HG03378 (cell line): Measurements from ENCODE around the gene PEX11G.

Experiments used
- ATAC-seq: cut with Tn5 transposase; IDR thresholded peaks from one replicate; pipeline ENCODE4 v1.9.1; 2021; ENCODE audit warnings: mild to moderate bottlenecking, moderate library complexity; ENCODE audit not compliant: unreplicated experiment

The PEX11G gene

DNA sequence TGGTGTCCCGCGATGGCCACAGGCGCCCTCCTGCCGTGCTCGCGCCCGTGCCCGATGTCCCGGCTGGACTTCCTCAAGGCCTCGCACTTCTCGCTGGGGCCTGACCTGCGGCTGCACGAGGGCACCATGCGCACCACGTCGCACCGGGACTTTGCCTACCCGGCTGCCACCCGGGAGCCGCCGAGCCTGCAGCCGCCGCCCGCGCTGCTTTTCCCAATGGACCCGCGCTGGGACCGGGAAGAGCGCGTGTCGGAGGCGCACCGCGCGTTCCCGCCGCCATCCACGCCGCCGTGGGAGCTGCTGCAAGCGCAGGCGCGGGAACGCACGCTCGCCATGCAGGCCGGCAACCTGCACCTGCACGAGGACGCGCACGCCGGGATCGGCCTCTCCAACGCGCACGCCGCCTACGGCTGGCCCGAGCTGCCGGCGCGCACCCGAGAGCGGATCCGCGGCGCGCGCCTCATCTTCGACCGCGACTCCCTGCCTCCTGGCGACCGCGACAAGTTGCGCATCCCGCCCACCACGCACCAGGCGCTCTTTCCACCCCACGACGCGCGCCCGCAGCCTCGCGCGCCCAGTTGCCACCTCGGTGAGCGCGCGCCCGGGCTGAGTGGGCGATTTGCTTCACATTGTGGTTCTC lies 12.1 kb upstream of the PEX11G start:
- no peak for ATAC-seq

GRCh38 chr19:7497292-7497691 lies 8.5 kb upstream of the PEX11G start:
- no peak for ATAC-seq

DNA sequence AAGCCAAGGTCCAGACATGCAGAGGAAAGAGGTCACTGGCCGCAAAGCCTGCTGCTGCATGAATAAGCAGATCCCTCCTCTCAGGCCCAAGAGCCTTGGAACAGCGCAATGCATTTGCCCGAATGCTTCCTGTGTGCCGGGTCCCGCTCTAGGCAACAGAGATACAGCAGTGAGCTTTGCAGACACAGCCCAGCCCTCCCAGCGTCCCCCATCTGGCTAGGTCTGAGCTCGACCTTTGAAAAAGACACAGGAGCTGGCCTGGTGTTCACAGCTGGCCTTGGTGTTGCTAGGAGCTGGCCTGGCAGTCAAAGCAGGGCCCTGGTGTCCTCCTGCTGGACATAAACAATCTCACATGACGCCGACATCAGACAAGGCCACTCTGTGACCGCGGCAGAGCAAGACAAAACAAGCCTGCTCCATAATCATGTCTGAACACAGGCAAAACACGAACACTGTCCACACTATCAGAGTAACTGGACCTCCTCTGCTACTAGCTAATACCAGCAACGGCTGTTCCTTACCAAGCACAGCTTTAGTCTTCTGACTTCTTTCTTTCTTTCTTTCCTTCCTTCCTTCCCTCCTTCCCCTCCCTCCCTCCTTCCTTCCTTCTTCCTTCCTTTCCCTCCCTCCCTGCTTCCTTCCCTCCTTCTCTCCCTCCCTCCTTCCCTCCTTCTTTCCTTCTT lies 5.7 kb upstream of the PEX11G start:
- ATAC-seq: no peak

- no peak for ATAC-seq
Observed at GRCh38 chr19:7492558-7492957, 3.7 kb upstream of the PEX11G start.

DNA sequence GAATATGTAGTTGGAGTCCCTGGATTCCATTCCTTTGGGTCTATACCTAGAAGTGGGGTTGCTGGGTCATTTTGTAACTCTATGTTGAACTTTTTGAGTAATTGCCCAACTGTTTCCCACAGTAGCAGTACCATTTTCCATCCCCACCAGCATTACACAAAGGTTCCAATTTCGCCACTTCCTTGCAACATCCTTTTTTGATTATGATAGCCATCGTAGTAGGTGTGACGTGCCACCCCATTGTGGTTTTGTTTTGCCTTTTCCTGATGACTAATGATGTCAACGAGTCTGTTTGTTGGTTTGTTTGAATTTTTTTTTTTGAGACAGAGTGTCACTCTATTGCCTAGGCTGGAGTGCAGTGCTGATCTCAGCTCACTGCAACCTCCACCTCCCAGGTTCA lies 3.3 kb upstream of the PEX11G start:
- ATAC-seq: no peak

- ATAC-seq: no peak
Observed at GRCh38 chr19:7489609-7490044, 792 bp upstream of the PEX11G start.

DNA sequence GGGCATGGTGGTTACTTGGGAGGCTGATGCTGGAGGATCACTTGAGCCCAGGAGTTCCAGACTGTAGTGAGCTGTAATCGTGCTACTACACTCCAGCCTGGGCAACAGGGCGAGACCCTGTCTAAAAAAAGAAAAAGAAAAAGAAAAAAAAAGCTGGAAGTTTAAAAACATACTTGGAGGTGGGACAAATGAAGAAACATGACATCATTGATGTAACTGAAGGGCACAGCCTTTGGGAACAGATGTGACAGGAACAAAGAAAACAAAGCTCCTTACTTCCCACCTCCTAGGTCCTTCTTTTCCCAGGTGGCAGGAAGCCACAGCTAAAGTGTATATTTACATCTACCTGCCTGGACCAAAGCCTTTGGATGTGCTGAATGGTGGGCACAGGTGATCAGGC lies 1.9 kb downstream of the PEX11G start:
- no peak for ATAC-seq

DNA sequence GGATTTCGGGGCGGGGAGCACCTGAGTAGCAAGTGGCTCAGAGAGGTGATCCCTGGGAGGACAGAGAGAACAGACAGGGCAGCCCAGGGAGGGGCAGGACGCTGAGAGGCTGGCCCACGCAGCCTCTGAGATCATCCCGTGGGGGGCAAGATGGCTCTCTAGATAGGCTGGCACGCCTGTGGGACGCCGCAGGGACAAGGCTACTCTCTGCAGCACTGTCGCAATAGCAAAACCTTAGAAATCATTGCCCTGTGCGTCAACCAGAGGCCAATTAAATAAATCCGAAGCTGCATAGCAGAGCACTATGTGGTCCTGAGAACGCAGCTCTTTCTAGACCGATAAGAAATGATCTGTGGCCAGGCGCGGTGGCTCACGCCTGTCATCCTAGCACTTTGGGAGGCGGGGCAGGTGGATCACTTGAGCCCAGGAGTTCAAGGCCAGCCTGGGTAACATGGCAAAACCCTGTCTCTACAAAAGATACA lies 5.1 kb downstream of the PEX11G start:
- ATAC-seq: no peak

DNA sequence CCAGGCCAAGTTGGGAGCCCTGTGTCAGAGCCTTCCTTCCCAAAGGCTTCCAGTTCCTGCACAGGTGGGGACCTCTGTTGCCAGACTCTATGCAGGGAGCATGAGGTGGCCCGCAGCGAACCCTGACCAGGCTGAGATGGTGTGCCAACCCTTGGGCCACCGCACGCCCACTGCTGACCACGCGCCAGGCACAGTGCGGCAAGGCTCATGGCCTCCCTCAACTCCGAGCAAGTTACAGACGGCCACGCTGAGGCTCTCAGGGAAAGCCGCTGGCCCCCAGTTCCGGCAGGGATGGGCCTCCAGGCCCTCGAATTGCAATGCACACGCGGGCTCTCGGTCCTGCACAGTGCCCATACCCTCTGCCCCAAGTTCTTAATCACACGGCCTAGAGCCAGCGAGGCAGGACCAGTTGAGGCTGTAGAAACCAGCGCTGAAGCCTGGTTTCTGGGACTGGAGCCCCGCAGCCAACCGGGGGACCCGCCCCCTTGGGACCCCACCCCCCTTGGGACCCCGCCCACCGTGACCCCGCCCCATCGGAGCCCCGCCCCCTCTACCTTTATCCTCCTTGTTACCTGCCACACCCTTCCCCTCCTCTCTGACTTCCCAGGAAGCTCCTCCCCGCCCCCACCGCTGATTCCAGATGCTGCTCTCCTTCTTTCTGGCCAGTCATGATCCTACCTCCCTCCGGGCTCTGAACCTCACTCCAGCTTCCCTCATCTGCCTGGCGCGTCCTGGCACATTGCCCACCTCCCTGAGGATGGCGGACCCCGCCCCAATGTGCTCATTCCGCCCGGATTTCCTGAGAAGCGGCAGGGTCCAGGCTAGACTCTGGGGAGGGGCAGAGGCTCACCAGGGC lies 6.0 kb downstream of the PEX11G start:
- ATAC-seq: no peak

- no peak for ATAC-seq
Observed at GRCh38 chr19:7480970-7481255, 7.9 kb downstream of the PEX11G start.

GRCh38 chr19:7480222-7480969 lies 8.4 kb downstream of the PEX11G start:
- no peak for ATAC-seq

- no peak for ATAC-seq
Observed at GRCh38 chr19:7478843-7479227, 10.0 kb downstream of the PEX11G start.

- no peak for ATAC-seq
Observed at GRCh38 chr19:7478173-7478842, 10.5 kb downstream of the PEX11G start.

DNA sequence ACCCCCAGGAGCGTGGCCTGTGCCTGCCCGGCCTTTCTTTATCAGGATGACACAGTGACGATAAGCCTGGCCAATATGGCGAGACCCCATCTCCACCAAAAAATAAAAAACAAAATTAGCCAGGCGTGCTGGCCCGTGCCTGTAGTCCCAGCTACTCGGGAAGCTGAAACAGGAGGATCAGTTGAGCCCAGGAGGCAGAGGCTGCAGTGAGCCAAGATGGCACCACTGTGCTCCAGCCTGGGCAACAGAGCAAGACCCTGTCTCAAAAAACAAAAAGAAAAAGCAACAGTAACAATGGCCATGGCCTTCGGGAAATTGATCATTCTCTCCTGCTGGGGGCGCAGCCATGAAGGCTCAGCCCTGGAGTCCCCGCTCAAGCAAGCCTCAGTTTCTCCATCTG lies 11.1 kb downstream of the PEX11G start:
- no peak for ATAC-seq

DNA sequence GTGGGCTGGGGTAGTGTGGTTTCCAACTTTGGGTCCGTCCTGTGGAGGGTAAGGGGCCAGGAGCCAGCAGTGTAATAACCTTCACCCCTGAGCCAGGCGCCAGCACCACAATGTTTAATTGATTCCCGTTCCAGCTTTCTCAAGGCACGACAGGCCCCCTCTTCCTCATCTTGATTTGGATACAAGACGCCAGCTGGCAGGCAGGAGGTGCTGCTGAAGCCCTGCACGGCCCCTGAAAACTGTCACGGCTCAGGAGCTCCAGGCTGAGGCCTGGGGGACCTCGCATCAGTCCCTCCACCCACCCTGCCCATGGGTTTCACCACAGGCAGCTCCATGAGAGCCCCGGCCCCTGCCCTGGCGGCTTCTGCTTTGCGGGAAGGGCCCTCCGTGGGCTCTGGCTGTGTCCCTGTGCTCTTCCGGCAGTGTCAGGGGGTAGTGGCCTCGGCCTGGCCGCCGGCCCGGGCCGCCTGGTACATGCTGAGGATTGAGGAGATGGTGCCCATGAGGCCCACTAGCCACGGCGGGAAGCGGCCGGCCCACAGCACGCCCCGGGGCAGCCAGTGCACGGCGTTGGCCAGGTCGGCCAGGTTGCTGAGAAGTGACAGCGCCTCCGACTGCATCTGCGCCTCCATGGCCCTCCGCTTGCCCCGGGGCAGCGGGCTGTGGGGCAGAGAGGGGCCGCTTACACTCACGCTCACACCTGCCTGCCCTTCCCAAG lies 11.9 kb downstream of the PEX11G start:
- no peak for ATAC-seq

- no peak for ATAC-seq
Observed at GRCh38 chr19:7476241-7476640, 12.6 kb downstream of the PEX11G start.

GRCh38 chr19:7475665-7476064 lies 13.2 kb downstream of the PEX11G start:
- no peak for ATAC-seq

GRCh38 chr19:7471696-7472615 lies 16.9 kb downstream of the PEX11G start:
- ATAC-seq: no peak
